HEK293 (cell line): ENCODE data around the gene OTOR.

Experiments
- CTCF ChIA-PET: fragments of 350-600 bp; formaldehyde crosslinking; extraction: SDS; loops from one replicate; lab custom pipeline; 2021; ENCODE audit warnings: antibody characterized with exemption; lab: Yijun Ruan, JAX
- POLR2A ChIA-PET: fragments of 300-600 bp; formaldehyde crosslinking; extraction: SDS; loops from one replicate; lab custom pipeline; 2020; ENCODE audit warnings: antibody characterized with exemption, inconsistent platforms; lab: Yijun Ruan, JAX
- H3K27ac ChIP-seq: fragments of 200-500 bp; sonication (Bioruptor generic); 2 replicates; pipeline ENCODE4 v1.5.1; 2014; ENCODE audit warnings: low read depth, low read length, control low read depth, inconsistent platforms; ENCODE audit errors: extremely low read depth
- H3K36me3 ChIP-seq, 2 experiments: fragments of 200-500 bp in 1 of 2; sonication (Bioruptor generic) in 1 of 2; 1 replicate in 1 of 2; 2 replicates in 1 of 2; pipeline ENCODE4 v1.5.1; 2014 to 2017; ENCODE audit warnings: inconsistent platforms in 2 of 2, low read length in 2 of 2; ENCODE audit not compliant: control insufficient read depth in 2 of 2, insufficient read depth in 1 of 2
- H3K4me1 ChIP-seq: fragments of 200-500 bp; sonication (Bioruptor generic); 2 replicates; pipeline ENCODE4 v1.5.1; 2014; ENCODE audit warnings: mild to moderate bottlenecking, low read length, inconsistent platforms; ENCODE audit not compliant: control insufficient read depth, insufficient read depth
- H3K4me3 ChIP-seq: 2 replicates; pipeline ENCODE4 v1.5.1; 2011; ENCODE audit warnings: low read depth, mild to moderate bottlenecking, control low read depth, low read length, moderate library complexity
- H3K9me3 ChIP-seq: fragments of 200-500 bp; sonication (Bioruptor generic); 2 replicates; pipeline ENCODE4 v1.5.1; 2014; ENCODE audit warnings: low read depth, low read length, inconsistent platforms; ENCODE audit not compliant: control insufficient read depth, insufficient read depth
- BCL11B ChIP-seq: fragments of 450-650 bp; formaldehyde crosslinking; IDR thresholded peaks from 2 replicates; pipeline ENCODE4 v1.5.1; 2016; ENCODE audit warnings: low read depth, missing biosample characterization, missing genetic modification characterization
- GFI1B ChIP-seq: fragments of 450-650 bp; formaldehyde crosslinking; IDR thresholded peaks from 2 replicates; pipeline ENCODE4 v1.5.1; 2016; ENCODE audit warnings: missing biosample characterization, missing genetic modification characterization
- IKZF3 ChIP-seq: fragments of 450-650 bp; IDR thresholded peaks from 2 replicates; pipeline ENCODE4 v1.5.0; 2018; ENCODE audit warnings: missing biosample characterization, mild to moderate bottlenecking, missing genetic modification characterization, moderate library complexity
- OVOL3 ChIP-seq: fragments of 450-650 bp; formaldehyde crosslinking; IDR thresholded peaks from 2 replicates; pipeline ENCODE4 v1.5.1; 2016; ENCODE audit warnings: missing biosample characterization, missing genetic modification characterization
- PRDM6 ChIP-seq: fragments of 450-650 bp; formaldehyde crosslinking; IDR thresholded peaks from 2 replicates; pipeline ENCODE4 v1.5.1; 2017; ENCODE audit warnings: missing biosample characterization, missing genetic modification characterization
- SP3 ChIP-seq: fragments of 450-650 bp; formaldehyde crosslinking; IDR thresholded peaks from 2 replicates; pipeline ENCODE4 v1.5.1; 2016; ENCODE audit warnings: missing biosample characterization, missing genetic modification characterization
- TSHZ1 ChIP-seq: fragments of 450-650 bp; formaldehyde crosslinking; IDR thresholded peaks from 2 replicates; pipeline ENCODE4 v1.5.1; 2016; ENCODE audit warnings: missing biosample characterization, missing genetic modification characterization, borderline replicate concordance
- ZFHX2 ChIP-seq: fragments of 450-650 bp; formaldehyde crosslinking; conservative IDR thresholded peaks from 2 replicates; pipeline ENCODE4 v1.5.1; 2016; ENCODE audit warnings: missing biosample characterization, missing genetic modification characterization
- ZFP3 ChIP-seq: fragments of 450-650 bp; formaldehyde crosslinking; IDR thresholded peaks from 2 replicates; pipeline ENCODE4 v1.5.1; 2016; ENCODE audit warnings: low read depth, missing biosample characterization, missing genetic modification characterization
- ZNF10 ChIP-seq: fragments of 450-650 bp; formaldehyde crosslinking; IDR thresholded peaks from 2 replicates; pipeline ENCODE4 v1.5.1; 2017; ENCODE audit warnings: missing biosample characterization, missing genetic modification characterization
- ZNF140 ChIP-seq: fragments of 450-650 bp; formaldehyde crosslinking; IDR thresholded peaks from 2 replicates; pipeline ENCODE4 v1.5.1; 2016; ENCODE audit warnings: missing biosample characterization, missing genetic modification characterization
- ZNF202 ChIP-seq: fragments of 450-650 bp; formaldehyde crosslinking; IDR thresholded peaks from 2 replicates; pipeline ENCODE4 v1.5.1; 2016; ENCODE audit warnings: missing biosample characterization, missing genetic modification characterization, borderline replicate concordance
- ZNF26 ChIP-seq: fragments of 450-650 bp; formaldehyde crosslinking; IDR thresholded peaks from 2 replicates; pipeline ENCODE4 v1.5.1; 2016; ENCODE audit warnings: missing biosample characterization, missing genetic modification characterization
- ZNF274 ChIP-seq, 2 experiments: fragments of 200-500 bp in 1 of 2; fragments of 450-650 bp in 1 of 2; sonication (Bioruptor generic) in 1 of 2; formaldehyde crosslinking in 1 of 2; IDR thresholded peaks; 2 replicates each; pipeline versions ENCODE4 v1.5.1 to v1.6.1; 2014 to 2016; ENCODE audit warnings: borderline replicate concordance in 1 of 2, inconsistent platforms in 1 of 2, low read length in 1 of 2, missing biosample characterization in 1 of 2, missing genetic modification characterization in 1 of 2
- ZNF324 ChIP-seq: fragments of 450-650 bp; formaldehyde crosslinking; IDR thresholded peaks from 2 replicates; pipeline ENCODE4 v1.5.1; 2016; ENCODE audit warnings: missing biosample characterization, missing genetic modification characterization
- ZNF354C ChIP-seq: fragments of 450-650 bp; formaldehyde crosslinking; IDR thresholded peaks from 2 replicates; pipeline ENCODE4 v1.5.1; 2016; ENCODE audit warnings: missing biosample characterization, missing genetic modification characterization, low read depth, borderline replicate concordance
- ZNF362 ChIP-seq: fragments of 450-650 bp; formaldehyde crosslinking; IDR thresholded peaks from 2 replicates; pipeline ENCODE4 v1.5.1; 2016; ENCODE audit warnings: missing biosample characterization, missing genetic modification characterization
- ZNF514 ChIP-seq: fragments of 450-650 bp; formaldehyde crosslinking; IDR thresholded peaks from 2 replicates; pipeline ENCODE4 v1.5.1; 2016; ENCODE audit warnings: missing biosample characterization, missing genetic modification characterization
- ZNF548 ChIP-seq: fragments of 450-650 bp; formaldehyde crosslinking; IDR thresholded peaks from 2 replicates; pipeline ENCODE4 v1.5.1; 2016; ENCODE audit warnings: missing biosample characterization, missing genetic modification characterization
- ZNF624 ChIP-seq: fragments of 450-650 bp; formaldehyde crosslinking; IDR thresholded peaks from 2 replicates; pipeline ENCODE4 v1.5.1; 2017; ENCODE audit warnings: missing biosample characterization, missing genetic modification characterization
- ZNF707 ChIP-seq: fragments of 450-650 bp; formaldehyde crosslinking; IDR thresholded peaks from 2 replicates; pipeline ENCODE4 v1.5.1; 2016; ENCODE audit warnings: missing biosample characterization, missing genetic modification characterization
- ZNF768 ChIP-seq: fragments of 450-650 bp; formaldehyde crosslinking; IDR thresholded peaks from 2 replicates; pipeline ENCODE4 v1.5.1; 2018; ENCODE audit warnings: missing biosample characterization, mild to moderate bottlenecking, missing genetic modification characterization
- ZXDB ChIP-seq: fragments of 450-650 bp; formaldehyde crosslinking; IDR thresholded peaks from 2 replicates; pipeline ENCODE4 v1.5.1; 2016; ENCODE audit warnings: missing biosample characterization, missing genetic modification characterization

Gene OTOR

GRCh38 chr20:16752082-16752481, 3.9 kb downstream of the OTOR start (continued):
- TF ChIP-seq TSHZ1 (no peak), ZNF707 (no peak)

GRCh38 chr20:16752901-16753300, 4.7 kb downstream of the OTOR start:
- POLR2A ChIA-PET, result no interaction called here
- Histone ChIP-seq H3K4me3 (no peak overlapping the region), H3K4me1 (no peaks in the 10 kb centered on the region), H3K9me3 (no peaks in the 10 kb centered on the region), H3K36me3 (no peaks in the 10 kb centered on the region), H3K27ac (no peak overlapping the region)
- CTCF ChIA-PET, result interaction anchor here (5.0 kb wide), 1 partner anchor 9 kb away, joined by 30 read pairs; no protein-coding TSS in a partner anchor
- TF ChIP-seq ZNF548 (tag by site-specific recombination), result no peak
- TF ChIP-seq ZFP3, result no peak
- no peak for TF ChIP-seq SP3 (tag by site-specific recombination)
- no peak for TF ChIP-seq ZNF514
- no peak for TF ChIP-seq ZNF202 (tag by site-specific recombination)
- TF ChIP-seq ZXDB (tag by site-specific recombination), result no peak
- no peak for TF ChIP-seq ZNF274 (IDR thresholded peaks at IDR 0.05; ENCODE audit: low read length)
- TF ChIP-seq ZNF274 (tag by site-specific recombination; IDR thresholded peaks at IDR 0.05; ENCODE audit: borderline replicate concordance), result no peak
- no peak for TF ChIP-seq PRDM6 (tag by site-specific recombination)
- no peak for TF ChIP-seq ZNF140 (tag by site-specific recombination)
- TF ChIP-seq BCL11B (tag by site-specific recombination), result no peak
- TF ChIP-seq ZNF768, result no peak

GRCh38 chr20:16758454-16759180, 10.5 kb downstream of the OTOR start:
- TF ChIP-seq ZNF624 (tag by site-specific recombination) (no peak), ZNF274 (IDR thresholded peaks at IDR 0.05; ENCODE audit: low read length) (no peak), ZNF274 (tag by site-specific recombination; IDR thresholded peaks at IDR 0.05; ENCODE audit: borderline replicate concordance) (no peak), ZNF354C (tag by site-specific recombination) (no peak), ZNF10 (no peak), ZNF26 (tag by site-specific recombination) (no peak), ZNF362 (no peak), ZFHX2 (no peak), OVOL3 (tag by site-specific recombination) (no peak), ZNF324 (no peak), IKZF3 (tag by site-specific recombination) (no peak), GFI1B (tag by site-specific recombination) (no peak)
- ChIA-PET POLR2A (no interaction called here), CTCF (interaction anchor here (0.5 to 0.7 kb wide), 2 partner anchors 10 to 925 kb away, joined by 3 to 4 read pairs; partner anchors contain the start of gene OTOR)
- no peak overlapping the region for H3K4me3 ChIP-seq
- no peaks in the 10 kb centered on the region for H3K4me1 ChIP-seq
- no peaks in the 10 kb centered on the region for H3K36me3 ChIP-seq
- H3K9me3 ChIP-seq, result no peaks in the 10 kb centered on the region
- no peak overlapping the region for H3K27ac ChIP-seq
